ENCODE measurements around the gene ATP2C2.

Gene ATP2C2

GRCh38 chr16:84366208-84366607 is 2.1 kb upstream of the ATP2C2 start:
- H3K9me3 Mint-ChIP-seq, result no peaks in the 10 kb centered on the region
- H3K4me1 Mint-ChIP-seq, result no peaks in the 10 kb centered on the region
- no peak overlapping the region for H3K27ac Mint-ChIP-seq
- H3K27me3 Mint-ChIP-seq, result peaks cover 25% of the 10 kb centered on the region
- H3K36me3 Mint-ChIP-seq, result no peaks in the 10 kb centered on the region
- no peak for ATAC-seq (ENCODE audit: low read depth)
- no peak overlapping the region for H3K4me3 Mint-ChIP-seq
- no peak for DNase-seq (ENCODE audit: low spot score in 2 of 2)

- Mint-ChIP-seq H3K27me3 (peaks cover 29% of the 10 kb centered on the region), H3K4me3 (no peak overlapping the region), H3K36me3 (no peaks in the 10 kb centered on the region), H3K27ac (no peak overlapping the region), H3K9me3 (no peaks in the 10 kb centered on the region), H3K4me1 (no peaks in the 10 kb centered on the region)
- no peak for ATAC-seq (ENCODE audit: low read depth)
- no peak for DNase-seq (ENCODE audit: low spot score in 2 of 2)
These were observed 1.0 kb upstream of the ATP2C2 start for GRCh38 chr16:84367297-84367680.

- no peaks in the 10 kb centered on the region for H3K4me1 Mint-ChIP-seq
- H3K27ac Mint-ChIP-seq, result no peak overlapping the region
- H3K36me3 Mint-ChIP-seq, result no peaks in the 10 kb centered on the region
- no peak for DNase-seq (ENCODE audit: low spot score in 2 of 2)
- H3K4me3 Mint-ChIP-seq, result no peak overlapping the region
- peaks cover 29% of the 10 kb centered on the region for H3K27me3 Mint-ChIP-seq
- no peaks in the 10 kb centered on the region for H3K9me3 Mint-ChIP-seq
- ATAC-seq (ENCODE audit: low read depth), result no peak
These were observed 509 bp upstream of the ATP2C2 start for GRCh38 chr16:84367750-84368307.

DNA sequence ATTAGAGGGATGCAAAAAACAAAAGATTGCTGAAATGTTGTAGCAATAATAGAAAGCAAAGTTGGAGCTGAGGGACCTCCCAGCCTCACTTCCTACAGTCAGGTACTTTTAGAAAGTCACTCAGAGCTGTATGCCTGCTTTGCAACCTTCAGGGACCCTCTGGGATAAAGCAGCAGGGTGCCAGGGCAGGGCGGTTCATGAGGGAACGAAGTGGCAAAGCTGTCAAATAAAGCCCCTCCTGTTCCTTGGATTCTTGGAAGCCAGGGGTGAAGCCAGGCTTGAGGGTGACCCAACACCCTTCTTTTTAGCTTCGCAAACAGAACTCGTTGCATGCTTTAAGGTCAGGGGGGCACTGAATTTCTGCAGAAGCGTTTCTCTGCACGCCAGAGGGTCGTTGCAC is 767 bp downstream of the ATP2C2 start:
- Mint-ChIP-seq H3K4me1 (no peaks in the 10 kb centered on the region), H3K27me3 (peaks cover 32% of the 10 kb centered on the region), H3K4me3 (no peak overlapping the region), H3K27ac (no peak overlapping the region), H3K9me3 (no peaks in the 10 kb centered on the region), H3K36me3 (no peaks in the 10 kb centered on the region)
- no peak for DNase-seq (ENCODE audit: low spot score in 2 of 2)
- no peak for ATAC-seq (ENCODE audit: low read depth)

GRCh38 chr16:84369938-84370627 is 1.7 kb downstream of the ATP2C2 start:
- no peak for DNase-seq (ENCODE audit: low spot score in 2 of 2)
- Mint-ChIP-seq H3K36me3 (no peaks in the 10 kb centered on the region), H3K27ac (no peak overlapping the region), H3K27me3 (peaks cover 34% of the 10 kb centered on the region), H3K4me3 (no peak overlapping the region), H3K4me1 (no peaks in the 10 kb centered on the region), H3K9me3 (no peaks in the 10 kb centered on the region)
- ATAC-seq (ENCODE audit: low read depth), result no peak

- Mint-ChIP-seq H3K36me3 (no peaks in the 10 kb centered on the region), H3K27ac (no peak overlapping the region), H3K4me3 (no peak overlapping the region), H3K27me3 (peaks cover 34% of the 10 kb centered on the region), H3K9me3 (no peaks in the 10 kb centered on the region), H3K4me1 (no peaks in the 10 kb centered on the region)
- ATAC-seq (ENCODE audit: low read depth) (no peak), DNase-seq (ENCODE audit: low spot score in 2 of 2) (no peak)
These were observed 2.6 kb downstream of the ATP2C2 start for GRCh38 chr16:84370723-84371552.

GRCh38 chr16:84371553-84371865 is 3.2 kb downstream of the ATP2C2 start:
- DNase-seq (ENCODE audit: low spot score in 2 of 2) (no peak), ATAC-seq (ENCODE audit: low read depth) (no peak)
- Mint-ChIP-seq H3K27me3 (peaks cover 34% of the 10 kb centered on the region), H3K4me1 (no peaks in the 10 kb centered on the region), H3K36me3 (no peaks in the 10 kb centered on the region), H3K4me3 (no peak overlapping the region), H3K27ac (no peak overlapping the region), H3K9me3 (no peaks in the 10 kb centered on the region)

GRCh38 chr16:84373907-84374489 is 5.7 kb downstream of the ATP2C2 start:
- no peaks in the 10 kb centered on the region for H3K4me1 Mint-ChIP-seq
- H3K4me3 Mint-ChIP-seq, result no peak overlapping the region
- no peak for DNase-seq (ENCODE audit: low spot score in 2 of 2)
- H3K9me3 Mint-ChIP-seq, result no peaks in the 10 kb centered on the region
- no peak overlapping the region for H3K27ac Mint-ChIP-seq
- H3K36me3 Mint-ChIP-seq, result no peaks in the 10 kb centered on the region
- H3K27me3 Mint-ChIP-seq, result peaks cover 29% of the 10 kb centered on the region
- ATAC-seq (ENCODE audit: low read depth), result no peak

DNA sequence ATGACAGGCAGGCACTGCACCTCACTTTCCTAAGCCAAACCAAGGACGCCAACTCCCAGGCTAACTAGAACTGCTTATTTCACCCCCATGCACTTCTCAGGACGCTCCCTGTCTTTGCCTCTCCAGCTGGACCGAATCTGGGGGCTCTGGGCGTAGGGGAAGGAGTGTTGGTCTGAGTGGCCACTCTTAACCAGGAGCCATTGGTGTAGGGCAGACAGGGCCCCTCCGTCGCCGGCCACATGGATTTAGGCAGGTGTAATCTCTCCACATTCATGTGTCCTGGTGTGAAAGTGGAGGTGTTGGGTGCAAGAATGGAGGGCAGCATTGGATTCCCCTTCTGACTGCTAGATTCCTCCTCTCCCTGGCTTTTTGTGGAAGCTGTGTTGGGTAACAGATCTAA is 9.8 kb downstream of the ATP2C2 start:
- Mint-ChIP-seq H3K4me1 (peaks cover 10% of the 10 kb centered on the region), H3K4me3 (no peak overlapping the region), H3K27ac (no peak overlapping the region), H3K27me3 (peaks cover 14% of the 10 kb centered on the region), H3K36me3 (no peaks in the 10 kb centered on the region), H3K9me3 (no peaks in the 10 kb centered on the region)
- no peak for ATAC-seq (ENCODE audit: low read depth)
- DNase-seq (ENCODE audit: low spot score in 2 of 2), result no peak

- no peak overlapping the region for H3K4me3 Mint-ChIP-seq
- H3K9me3 Mint-ChIP-seq, result no peaks in the 10 kb centered on the region
- H3K4me1 Mint-ChIP-seq, result peaks cover 10% of the 10 kb centered on the region
- peaks cover 12% of the 10 kb centered on the region for H3K27me3 Mint-ChIP-seq
- H3K27ac Mint-ChIP-seq, result no peak overlapping the region
- H3K36me3 Mint-ChIP-seq, result no peaks in the 10 kb centered on the region
- no peak for ATAC-seq (ENCODE audit: low read depth)
- DNase-seq (ENCODE audit: low spot score in 2 of 2), result no peak
These were observed 10.2 kb downstream of the ATP2C2 start for GRCh38 chr16:84378567-84378966.

- ATAC-seq (ENCODE audit: low read depth) (no peak), DNase-seq (ENCODE audit: low spot score in 2 of 2) (no peak)
- Mint-ChIP-seq H3K36me3 (no peaks in the 10 kb centered on the region), H3K9me3 (peaks cover 2% of the 10 kb centered on the region), H3K27ac (no peak overlapping the region), H3K4me1 (peaks cover 10% of the 10 kb centered on the region), H3K27me3 (peaks cover 10% of the 10 kb centered on the region), H3K4me3 (no peak overlapping the region)
These were observed 10.8 kb downstream of the ATP2C2 start for GRCh38 chr16:84379008-84379708.

- no peak for ATAC-seq (ENCODE audit: low read depth)
- no peak overlapping the region for H3K27ac Mint-ChIP-seq
- no peaks in the 10 kb centered on the region for H3K36me3 Mint-ChIP-seq
- H3K4me1 Mint-ChIP-seq, result peaks cover 10% of the 10 kb centered on the region
- peaks cover 3% of the 10 kb centered on the region for H3K9me3 Mint-ChIP-seq
- DNase-seq (ENCODE audit: low spot score in 2 of 2), result no peak
- no peak overlapping the region for H3K4me3 Mint-ChIP-seq
- peaks cover 9% of the 10 kb centered on the region for H3K27me3 Mint-ChIP-seq
These were observed 11.5 kb downstream of the ATP2C2 start for GRCh38 chr16:84379709-84380362.

DNA sequence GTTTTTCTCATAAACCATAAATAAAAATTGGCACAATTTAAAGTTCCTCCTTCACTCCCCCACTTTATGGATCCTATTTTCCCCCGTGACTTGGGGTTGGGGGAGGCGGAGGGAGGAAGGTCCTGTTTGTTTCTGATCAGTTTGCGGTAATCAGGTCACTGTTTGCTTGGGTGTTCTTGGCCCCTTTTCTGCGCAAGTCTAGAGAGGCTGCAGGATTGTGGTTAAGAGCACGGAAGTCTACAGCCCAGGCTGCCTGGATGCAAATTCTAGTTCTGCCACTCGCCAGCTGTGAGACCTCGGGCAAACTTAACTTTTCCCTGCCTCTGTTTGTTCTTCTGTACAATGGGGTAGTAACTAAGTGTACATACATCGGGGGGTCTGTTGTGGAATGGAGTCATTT is 12.1 kb downstream of the ATP2C2 start:
- H3K4me3 Mint-ChIP-seq, result no peak overlapping the region
- H3K36me3 Mint-ChIP-seq, result no peaks in the 10 kb centered on the region
- peak; percentile 37 for ATAC-seq (ENCODE audit: low read depth)
- no peak for DNase-seq (ENCODE audit: low spot score in 2 of 2)
- H3K27ac Mint-ChIP-seq, result no peak overlapping the region
- peaks cover 10% of the 10 kb centered on the region for H3K27me3 Mint-ChIP-seq
- peaks cover 4% of the 10 kb centered on the region for H3K9me3 Mint-ChIP-seq
- H3K4me1 Mint-ChIP-seq, result peaks cover 10% of the 10 kb centered on the region
